ENCODE results near the gene DSG3.

GRCh38 chr18:31424383-31424988 is 23.1 kb upstream of the DSG3 start:
- TF ChIP-seq FOXM1 (IDR thresholded peaks at IDR 0.05; ENCODE audit: borderline replicate concordance, low read depth) (no peak), NFIC (IDR thresholded peaks at IDR 0.05) (no peak), CREB1 (IDR thresholded peaks at IDR 0.05; ENCODE audit: low read depth) (no peak), MAX (IDR thresholded peaks at IDR 0.05) (no peak), EP300 (IDR thresholded peaks at IDR 0.05; ENCODE audit: borderline replicate concordance) (no peak), CEBPB (IDR thresholded peaks at IDR 0.05) (no peak), RAD21 (IDR thresholded peaks at IDR 0.05; ENCODE audit: low read depth) (peak; percentile 87), EGR1 (IDR thresholded peaks at IDR 0.05) (no peak), TCF12 (IDR thresholded peaks at IDR 0.05; ENCODE audit: low read depth) (no peak), USF1 (IDR thresholded peaks at IDR 0.05) (no peak), REST (IDR thresholded peaks at IDR 0.05; ENCODE audit: low read depth) (no peak), YY1 (IDR thresholded peaks at IDR 0.05; ENCODE audit: low read depth) (no peak), TAF1 (IDR thresholded peaks at IDR 0.05; ENCODE audit: low read depth) (no peak), ZBTB7A (IDR thresholded peaks at IDR 0.05; ENCODE audit: low read depth) (no peak)
